CD4-positive, alpha-beta T cell treated with Interleukin-15 for 4 hours (primary cell): Measurements from ENCODE around the gene OR4Q2.
"Not testable (repeated sequence)": the region's sequence is repeated elsewhere in the genome, so short reads cannot be mapped to it uniquely, and the experiment has no call there.

Experiments used
- DNase-seq: peaks from one replicate; pipeline ENCODE4 v3.0.0-alpha.2; 2020; ENCODE audit warnings: low spot score

The OR4Q2 gene

GRCh38 chr14:20001863-20002262, at the start of gene OR4Q2:
Gene OR4Q2, plus strand, starts transcription at chr14:20002163.
- no peak for DNase-seq

DNA sequence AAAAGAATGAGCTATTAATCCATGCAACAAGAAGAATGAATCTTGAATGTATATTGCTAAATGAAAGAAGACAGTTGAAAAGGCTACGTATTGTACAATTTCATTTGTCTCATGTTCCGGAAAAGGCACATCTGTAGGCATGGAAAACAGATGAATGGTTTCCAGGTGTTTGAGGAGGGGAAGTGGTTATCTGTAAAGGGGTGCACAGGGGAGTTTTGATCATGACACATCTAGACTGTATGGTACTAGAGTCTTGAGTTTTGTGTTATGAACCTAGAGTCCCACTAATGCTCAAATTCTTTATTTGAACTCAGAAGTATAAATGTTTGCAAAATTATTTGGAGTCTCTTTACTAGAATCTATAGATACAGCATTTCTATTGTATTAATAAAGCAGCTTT, 32.2 kb upstream of the OR4Q2 start:
- DNase-seq, result not testable (repeated sequence)

GRCh38 chr14:19974844-19975243, 27.1 kb upstream of the OR4Q2 start:
- DNase-seq, result peak; percentile 43

DNA sequence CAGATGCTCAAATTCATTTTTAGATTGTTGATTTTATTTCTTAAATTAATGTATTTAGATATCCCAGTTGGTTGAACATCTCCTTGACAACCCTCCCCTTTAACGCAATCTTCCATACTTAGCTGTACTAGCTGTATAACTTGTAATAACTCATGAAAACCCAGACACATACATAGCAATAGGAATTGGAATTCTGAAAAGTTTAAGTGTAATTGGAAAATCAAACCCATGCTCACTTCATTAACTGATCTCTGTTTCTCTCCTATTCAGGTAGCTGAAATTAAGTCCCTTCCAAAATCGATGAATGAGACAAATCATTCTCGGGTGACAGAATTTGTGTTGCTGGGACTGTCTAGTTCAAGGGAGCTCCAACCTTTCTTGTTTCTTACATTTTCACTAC, 26.7 kb upstream of the OR4Q2 start, which contains the start of gene OR4K15:
Gene OR4K15 (plus strand): TSS at position 301 of the 400 bp plus-strand sequence. CDS start 0 bp downstream, at position 301.
- no peak for DNase-seq

- no peak for DNase-seq
These were observed 8.5 kb upstream of the OR4Q2 start for GRCh38 chr14:19993438-19993837.

DNA sequence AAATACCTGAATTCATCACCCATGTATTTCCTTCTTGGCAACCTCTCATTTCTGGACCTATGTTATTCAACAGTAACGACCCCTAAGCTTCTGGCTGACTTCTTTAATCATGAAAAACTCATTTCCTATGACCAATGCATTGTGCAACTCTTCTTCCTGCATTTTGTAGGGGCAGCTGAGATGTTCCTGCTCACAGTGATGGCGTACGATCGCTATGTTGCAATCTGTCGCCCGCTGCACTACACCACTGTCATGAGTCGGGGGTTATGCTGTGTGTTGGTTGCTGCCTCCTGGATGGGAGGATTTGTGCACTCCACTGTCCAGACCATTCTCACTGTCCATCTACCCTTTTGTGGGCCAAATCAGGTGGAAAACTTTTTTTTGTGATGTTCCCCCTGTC, 356 bp downstream of the OR4Q2 start:
- no peak for DNase-seq

DNA sequence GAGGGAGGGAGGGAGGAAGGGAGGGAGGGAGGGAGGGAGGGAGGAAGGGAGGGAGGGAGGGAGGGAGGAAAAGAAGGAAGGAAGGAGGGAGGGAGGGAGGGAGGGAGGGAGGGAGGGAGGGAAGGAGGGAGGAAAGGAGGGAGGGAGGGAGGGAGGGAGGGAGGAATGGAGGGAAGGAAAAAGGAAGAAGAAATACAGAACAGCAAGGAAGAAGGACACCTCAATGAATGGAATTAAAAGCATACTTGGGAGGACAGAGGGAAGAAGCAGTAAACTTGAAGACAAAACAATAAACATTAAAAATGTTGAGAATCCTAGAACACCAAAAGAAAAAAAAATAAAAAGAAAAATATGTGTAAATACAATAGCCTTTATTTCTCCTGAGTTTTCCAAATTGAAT, 6.2 kb downstream of the OR4Q2 start:
- DNase-seq, result no peak

DNA sequence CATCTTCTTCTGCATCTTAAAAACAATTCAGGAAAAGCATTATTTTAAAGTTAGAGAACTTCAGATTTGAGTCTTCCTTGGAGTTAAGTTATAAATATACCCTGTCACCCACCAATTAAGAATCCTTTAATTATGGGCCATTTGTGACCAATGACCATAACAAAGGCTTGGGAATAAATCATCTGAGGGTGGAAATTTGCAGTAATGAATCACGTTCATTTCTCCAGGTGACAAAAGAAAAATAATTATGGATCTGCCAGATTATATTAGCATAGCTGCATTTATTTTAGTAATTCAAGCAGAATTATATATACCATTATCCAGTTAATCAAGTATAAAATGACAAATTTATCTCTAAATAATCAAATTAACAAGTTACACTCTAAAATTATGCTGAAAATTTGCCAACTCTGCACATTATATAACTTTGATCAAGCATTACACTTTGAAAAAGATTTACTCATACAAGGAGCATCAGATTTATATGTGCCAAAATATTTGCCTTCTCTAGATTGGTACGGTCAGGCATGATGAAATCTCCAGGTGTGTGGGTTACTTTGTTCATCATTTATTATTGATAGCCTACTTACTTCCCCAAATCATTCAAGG, 17.4 kb downstream of the OR4Q2 start, which contains the start of gene OR4K14:
Gene OR4K14 (minus strand): TSS at position 51 of the 609 bp plus-strand sequence. CDS start 4,114 bp downstream, outside the sequence.
- no peak for DNase-seq

- no peak for DNase-seq
These were observed 29.1 kb downstream of the OR4Q2 start for GRCh38 chr14:20031058-20031457.

DNA sequence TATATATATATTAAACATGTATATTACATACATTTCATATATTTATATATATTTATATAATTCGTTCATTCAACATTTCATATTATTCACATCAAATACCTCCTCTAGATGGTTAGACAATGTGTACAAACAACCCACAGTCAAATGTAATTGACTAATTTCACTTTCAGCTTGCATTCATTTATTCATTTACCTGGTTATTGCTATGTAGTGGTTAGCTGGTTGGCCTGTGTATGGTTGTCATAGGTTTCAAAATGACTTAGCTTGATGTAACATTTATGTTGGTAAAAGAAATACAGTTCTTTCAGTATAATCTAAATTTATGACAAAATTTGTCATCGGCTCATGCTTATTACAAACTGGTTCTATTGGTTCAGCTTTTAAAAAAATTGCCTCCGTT, 33.5 kb downstream of the OR4Q2 start:
- no peak for DNase-seq

DNA sequence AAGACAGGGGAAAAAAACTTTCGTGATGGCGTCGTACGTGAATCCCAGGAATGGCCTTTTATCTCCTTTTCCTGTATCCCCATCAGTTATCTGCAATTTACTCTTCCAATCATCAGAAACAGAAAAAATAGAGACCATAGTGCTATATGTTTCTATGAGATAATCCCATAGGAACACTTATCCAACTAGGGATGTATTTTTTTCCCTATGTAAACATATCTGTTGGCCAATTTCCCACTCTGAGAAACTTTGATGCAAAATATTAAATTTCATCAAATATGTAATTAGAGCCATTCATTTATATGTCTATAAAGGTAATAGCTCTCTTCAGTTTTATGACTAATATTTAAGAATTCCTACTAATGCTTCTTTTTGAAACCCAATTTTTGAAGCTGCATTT, 34.0 kb downstream of the OR4Q2 start, which contains the start of gene OR4K13:
Gene OR4K13 (minus strand): TSS at position 101 of the 400 bp plus-strand sequence. CDS start 1,280 bp downstream, outside the sequence.
- no peak for DNase-seq

DNA sequence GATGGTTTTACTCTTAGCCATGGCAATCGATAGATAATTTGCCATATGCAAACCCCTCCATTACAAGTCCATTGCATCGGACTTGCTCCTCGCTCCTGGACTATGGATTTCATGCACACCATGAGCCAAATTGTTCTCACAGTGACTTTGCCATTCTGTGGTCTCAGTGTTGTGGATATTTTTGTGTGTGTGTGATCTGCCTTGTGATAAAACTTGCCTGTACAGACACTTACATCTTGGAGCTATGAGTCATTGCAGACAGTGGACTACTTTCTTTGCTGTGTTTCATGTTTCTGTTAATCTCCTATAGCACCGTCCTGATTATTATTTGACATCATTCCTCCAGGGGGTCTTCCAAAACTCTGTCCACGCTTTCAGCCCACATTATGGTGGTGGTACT, 42.3 kb downstream of the OR4Q2 start:
- DNase-seq, result no peak

DNA sequence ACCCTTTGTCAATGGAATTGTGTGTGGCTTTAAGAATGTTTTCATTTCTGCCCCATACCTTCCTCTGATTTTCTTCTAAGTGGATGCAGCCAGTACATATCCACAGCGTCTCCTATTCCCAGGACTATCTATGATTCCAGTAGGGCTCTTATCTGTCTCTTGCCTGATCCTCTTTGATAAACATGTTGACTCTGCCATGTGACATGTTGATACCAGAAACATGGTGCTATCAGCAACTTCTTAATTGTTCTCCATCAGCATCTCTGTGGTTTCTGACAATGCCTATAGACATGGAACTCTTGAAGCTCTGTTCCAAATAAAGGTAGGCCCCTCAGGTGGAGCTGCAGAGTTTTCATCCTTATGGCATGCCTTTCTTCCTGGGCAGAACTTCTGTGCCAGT, 46.2 kb downstream of the OR4Q2 start:
- DNase-seq, result no peak
